ENCODE data around the gene CALHM5.

GRCh38 chr6:116556065-116556464 lies 44.6 kb downstream of the CALHM5 start:
- TF ChIP-seq CTCF (conservative IDR thresholded peaks at IDR 0.05; ENCODE audit: low read length) (no peak), EZH2phosphoT487 (IDR thresholded peaks at IDR 0.05; ENCODE audit: borderline replicate concordance) (no peak)
